Tibial artery (tissue), 4 donors: Measurements from ENCODE around the gene CROT.

ENCODE experiments used
- DNase-seq, 2 donors: peaks; one replicate each; pipeline ENCODE4 v3.0.0-alpha.2; 2019
- H3K27ac ChIP-seq, 2 donors: fragments of 200-600 bp; sonication (generic) in 1 of 2; 1 replicate in 1 of 2; 2 replicates in 1 of 2; pipeline ENCODE4 v1.5.1; 2018 to 2019; ENCODE audit warnings: mild to moderate bottlenecking in 1 of 2
- H3K27me3 ChIP-seq, 2 donors: fragments of 200-600 bp; sonication (generic) in 1 of 2; one replicate each; pipeline versions ENCODE4 v1.5.1 to v1.6.0; 2016 to 2019
- H3K36me3 ChIP-seq, 3 donors: fragments of 200-600 bp; sonication (generic) in 2 of 3; one replicate each; pipeline ENCODE4 v1.5.1; 2016 to 2019; ENCODE audit warnings: mild to moderate bottlenecking in 2 of 3
- H3K4me1 ChIP-seq, 4 donors: fragments of 200-600 bp; sonication (generic) in 2 of 4; 1 replicate in 3 of 4; 2 replicates in 1 of 4; pipeline ENCODE4 v1.5.1; 2016 to 2019
- H3K4me3 ChIP-seq, 2 donors: fragments of 200-600 bp; sonication (generic) in 1 of 2; 1 replicate in 1 of 2; 2 replicates in 1 of 2; pipeline ENCODE4 v1.5.1; 2018 to 2019; ENCODE audit warnings: mild to moderate bottlenecking in 2 of 2
- H3K9me3 ChIP-seq, 3 donors: fragments of 200-600 bp; sonication (generic) in 1 of 3; one replicate each; pipeline ENCODE4 v1.5.1; 2016 to 2019
- CTCF ChIP-seq, 2 experiments: fragments of 200-600 bp in 1 of 2; fragments of 450-650 bp in 1 of 2; IDR thresholded peaks; one replicate each; pipeline ENCODE4 v1.5.1; 2017 to 2019; ENCODE audit warnings: antibody characterized with exemption in 2 of 2, mild to moderate bottlenecking in 1 of 2, moderate library complexity in 1 of 2
- intact Hi-C: fragments of 100-400 bp; cut with DNase I; formaldehyde crosslinking; loops from one replicate; pipeline ENCODE4 v1.15.0; 2023; ENCODE audit warnings: low total_unique reads

CROT gene

GRCh38 chr7:87332321-87332720 lies 13.1 kb upstream of the CROT start:
- intact Hi-C loops, result no loop called here
- Histone ChIP-seq H3K36me3 (peaks cover 36 to 39% (median 37%) of the 10 kb centered on the region in 3 donors), H3K27me3 (no peaks in the 10 kb centered on the region), H3K4me3 (no peak overlapping the region), H3K4me1 (no peaks in the 10 kb centered on the region), H3K27ac (no peak overlapping the region), H3K9me3 (peaks cover 4 to 28% (median 27%) of the 10 kb centered on the region in 3 donors)
- DNase-seq, result no peak
- TF ChIP-seq CTCF (IDR thresholded peaks at IDR 0.05), result no peak

GRCh38 chr7:87336136-87336535 lies 9.3 kb upstream of the CROT start:
- Histone ChIP-seq H3K4me1 (no peaks in the 10 kb centered on the region), H3K36me3 (peaks cover 11 to 25% (median 17%) of the 10 kb centered on the region in 3 donors), H3K27ac (no peak overlapping the region), H3K27me3 (no peaks in the 10 kb centered on the region), H3K4me3 (no peak overlapping the region), H3K9me3 (no peaks in the 10 kb centered on the region)
- TF ChIP-seq CTCF (IDR thresholded peaks at IDR 0.05), result no peak
- intact Hi-C loops, result no loop called here
- no peak for DNase-seq

GRCh38 chr7:87337331-87337730 lies 8.1 kb upstream of the CROT start:
- peaks cover 12 to 21% (median 20%) of the 10 kb centered on the region in 3 donors for H3K36me3 ChIP-seq
- no peak for DNase-seq
- intact Hi-C loops, result no loop called here
- no peaks in the 10 kb centered on the region for H3K9me3 ChIP-seq
- no peak overlapping the region for H3K4me3 ChIP-seq
- TF ChIP-seq CTCF (IDR thresholded peaks at IDR 0.05), result no peak
- H3K4me1 ChIP-seq, result peaks cover 0 to 3% (median 0%) of the 10 kb centered on the region in 4 donors
- no peaks in the 10 kb centered on the region for H3K27me3 ChIP-seq
- H3K27ac ChIP-seq, result no peak overlapping the region

GRCh38 chr7:87339373-87339897 lies 6.0 kb upstream of the CROT start:
- Histone ChIP-seq H3K4me1 (peaks cover 0 to 24% (median 6%) of the 10 kb centered on the region in 4 donors), H3K9me3 (no peaks in the 10 kb centered on the region), H3K4me3 (no peak overlapping the region), H3K36me3 (peaks cover 12 to 21% (median 20%) of the 10 kb centered on the region in 3 donors), H3K27ac (no peak overlapping the region), H3K27me3 (no peaks in the 10 kb centered on the region)
- intact Hi-C loops, result no loop called here
- TF ChIP-seq CTCF (IDR thresholded peaks at IDR 0.05), result no peak
- DNase-seq, result no peak

GRCh38 chr7:87341441-87341840 lies 4.0 kb upstream of the CROT start:
- H3K9me3 ChIP-seq, result no peaks in the 10 kb centered on the region
- H3K4me3 ChIP-seq, result no peak overlapping the region
- H3K27ac ChIP-seq, result no peak overlapping the region
- no peak for TF ChIP-seq CTCF (IDR thresholded peaks at IDR 0.05)
- H3K4me1 ChIP-seq, result peaks cover 0 to 34% (median 8%) of the 10 kb centered on the region in 4 donors
- peaks cover 10 to 21% (median 14%) of the 10 kb centered on the region in 3 donors for H3K36me3 ChIP-seq
- DNase-seq, result no peak
- no peaks in the 10 kb centered on the region for H3K27me3 ChIP-seq
- intact Hi-C loops, result no loop called here

- intact Hi-C loops, result no loop called here
- Histone ChIP-seq H3K27me3 (no peaks in the 10 kb centered on the region), H3K9me3 (no peaks in the 10 kb centered on the region), H3K36me3 (peaks cover 7 to 21% (median 9%) of the 10 kb centered on the region in 3 donors), H3K4me3 (no peak overlapping the region), H3K27ac (peak overlapping the region in 1 of 2 donors; percentile 82), H3K4me1 (peaks cover 0 to 41% (median 8%) of the 10 kb centered on the region in 4 donors)
- no peak for DNase-seq
- TF ChIP-seq CTCF (IDR thresholded peaks at IDR 0.05), result no peak
Observed at GRCh38 chr7:87342231-87342630, 3.2 kb upstream of the CROT start.
